LNCAP (cell line): Measurements from ENCODE around the gene PLCB4.

Experiments
- CTCF ChIP-seq: fragments of 450-650 bp; IDR thresholded peaks from 2 replicates; pipeline ENCODE4 v1.5.1; 2017; ENCODE audit warnings: mild to moderate bottlenecking

The PLCB4 gene

GRCh38 chr20:9110365-9110764, 41.5 kb downstream of the PLCB4 start:
- no peak for TF ChIP-seq CTCF

- TF ChIP-seq CTCF: no peak
These were observed 42.1 kb downstream of the PLCB4 start for GRCh38 chr20:9110916-9111432.

- no peak for TF ChIP-seq CTCF
These were observed 43.9 kb downstream of the PLCB4 start for GRCh38 chr20:9112541-9113515.

GRCh38 chr20:9114709-9115108, 45.8 kb downstream of the PLCB4 start:
- TF ChIP-seq CTCF: no peak

GRCh38 chr20:9117548-9117947, 48.7 kb downstream of the PLCB4 start:
- no peak for TF ChIP-seq CTCF

- no peak for TF ChIP-seq CTCF
These were observed 50.9 kb downstream of the PLCB4 start for GRCh38 chr20:9119776-9120175.

- TF ChIP-seq CTCF: no peak
These were observed 52.3 kb downstream of the PLCB4 start for GRCh38 chr20:9121211-9121610.
